Left cardiac atrium (tissue), 4 donors: ENCODE results near the gene SLC39A9. TPM values are rescaled to one million over a fixed set of nuclear protein-coding genes. Genes with fewer than 3 reads are reported as not detected.
"Not testable (repeated sequence)": the region's sequence is repeated elsewhere in the genome, so short reads cannot be mapped to it uniquely, and the experiment has no call there.

Experiments used
- ATAC-seq, 2 donors: fragments of 200-7000 bp; cut with Tn5 transposase; one replicate each; pipeline ENCODE4 v1.9.1; 2020; ENCODE audit warnings: mild to moderate bottlenecking in 2 of 2, moderate library complexity in 2 of 2
- DNase-seq: peaks from one replicate; pipeline ENCODE4 v3.0.0-alpha.2; 2020
- intact Hi-C, 2 donors: fragments of 100-400 bp; cut with DNase I; formaldehyde crosslinking; loops; one replicate each; pipeline versions ENCODE4 v1.14.1 to v1.15.1; 2022 to 2023
- total RNA-seq, 2 donors: library from RNA; stranded (reverse); fragmentation: NEBNext Ultra II Directional; extraction: Animal tissue kit (Norgen Biotek cat#: 25700); gene quantifications; one replicate each; pipeline ENCODE4 v1.2.1, GENCODE V29; 2021
- donor health status: DM: no; HTN: yes; CAD: no.
- donor health status: DM: no; HTN: yes; CAD: no; lungs with severe emphysema.
- donor health status: DM: yes; HTN: yes; CAD: no.
- donor health status: Dilated cardiomyopathy.

SLC39A9 gene
- total RNA-seq, 2 donors from 2014 or later: 25.7 to 36.0 TPM

DNA sequence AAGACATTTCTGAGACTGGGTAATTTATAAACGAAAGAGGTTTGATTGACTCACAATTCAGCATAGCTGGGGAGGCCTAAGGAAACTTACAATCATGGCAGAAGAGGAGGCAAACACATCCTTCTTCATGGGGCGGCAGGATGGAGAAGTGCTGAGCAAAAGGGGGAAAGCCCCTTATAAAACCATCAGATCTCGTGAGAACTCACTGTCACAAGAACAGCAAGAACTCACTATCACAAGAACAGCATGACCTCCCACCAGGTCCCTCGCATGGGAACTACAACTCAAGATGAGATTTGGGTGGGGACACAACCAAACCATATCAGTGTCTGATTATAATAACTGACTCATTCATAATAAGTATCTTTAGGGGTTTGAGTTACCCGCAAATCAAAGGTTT is 6.4 kb downstream of the SLC39A9 start:
- intact Hi-C loops: no loop called here
- ATAC-seq: no peak

DNA sequence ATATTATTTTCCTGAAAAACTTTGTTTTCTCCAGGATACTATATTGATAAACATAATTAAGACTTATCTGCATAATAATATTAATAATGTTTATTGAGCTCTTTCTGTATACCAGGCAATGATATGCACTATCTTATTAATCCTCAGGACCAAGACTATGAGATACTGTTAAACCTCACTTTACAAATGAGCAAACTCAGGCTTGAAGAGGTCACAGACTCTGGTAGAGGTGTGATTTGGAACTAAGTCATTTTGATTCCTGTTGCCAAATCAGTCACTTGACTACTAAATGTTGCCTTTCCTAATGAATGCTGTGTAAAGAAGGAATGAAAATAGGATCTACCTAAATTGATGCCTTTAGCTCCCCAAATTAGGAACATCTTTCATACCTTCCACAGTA is 7.3 kb downstream of the SLC39A9 start:
- intact Hi-C loops: no loop called here
- no peak for ATAC-seq

More for the DNA sequence above, 6.4 kb downstream of the SLC39A9 start:
- DNase-seq: no peak

DNA sequence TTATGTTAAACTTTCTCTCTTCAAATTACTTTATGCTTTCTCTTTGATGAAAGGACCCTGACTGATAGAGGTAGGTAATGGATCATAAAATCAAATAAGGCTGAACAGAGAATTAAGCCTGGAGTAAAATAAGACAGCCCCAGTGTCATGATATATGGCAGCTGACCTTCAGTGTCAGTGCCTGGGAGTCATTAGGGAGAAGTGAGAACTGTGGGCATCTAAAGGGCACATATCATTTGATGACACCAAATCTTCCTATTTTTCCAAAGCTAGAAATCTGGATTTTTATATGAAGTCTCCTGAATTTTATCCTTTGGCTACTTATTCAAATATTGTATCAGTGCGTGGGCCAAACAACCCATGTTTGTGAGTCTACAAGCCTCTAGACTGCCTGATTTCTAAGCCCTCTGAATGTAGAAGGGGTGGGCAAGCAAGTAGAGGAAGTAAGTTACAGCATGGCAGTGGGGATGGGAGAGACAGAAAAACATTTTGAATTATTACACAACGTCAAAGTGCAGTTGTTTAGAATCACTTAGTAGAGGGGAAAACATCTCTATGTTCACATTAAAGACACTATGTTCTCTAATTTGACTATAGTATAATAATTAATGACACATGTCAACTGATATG is 10.0 kb downstream of the SLC39A9 start:
- intact Hi-C loops: no loop called here
- ATAC-seq (no peak), DNase-seq (no peak)

More for the DNA sequence above, 7.3 kb downstream of the SLC39A9 start:
- no peak for DNase-seq

DNA sequence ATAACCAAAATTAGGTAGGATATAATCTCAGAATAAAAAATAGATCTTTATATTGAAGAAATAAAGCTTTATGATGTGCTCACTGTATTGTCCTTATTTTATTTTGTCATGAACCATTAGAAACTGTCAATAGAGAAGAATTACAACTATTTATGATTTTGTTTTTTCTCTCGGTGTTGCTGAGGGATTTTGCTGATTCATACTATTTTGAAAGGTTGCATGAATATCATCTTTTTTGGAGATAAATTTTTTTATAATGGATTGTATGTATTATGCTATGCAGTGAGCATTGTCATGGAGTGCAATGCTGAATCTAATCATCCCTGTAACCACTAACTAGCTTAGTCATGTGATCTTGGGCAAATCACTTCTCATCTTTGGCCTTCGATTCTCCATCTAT is 15.0 kb downstream of the SLC39A9 start:
- intact Hi-C loops: no loop called here
- DNase-seq: no peak
- ATAC-seq: no peak

DNA sequence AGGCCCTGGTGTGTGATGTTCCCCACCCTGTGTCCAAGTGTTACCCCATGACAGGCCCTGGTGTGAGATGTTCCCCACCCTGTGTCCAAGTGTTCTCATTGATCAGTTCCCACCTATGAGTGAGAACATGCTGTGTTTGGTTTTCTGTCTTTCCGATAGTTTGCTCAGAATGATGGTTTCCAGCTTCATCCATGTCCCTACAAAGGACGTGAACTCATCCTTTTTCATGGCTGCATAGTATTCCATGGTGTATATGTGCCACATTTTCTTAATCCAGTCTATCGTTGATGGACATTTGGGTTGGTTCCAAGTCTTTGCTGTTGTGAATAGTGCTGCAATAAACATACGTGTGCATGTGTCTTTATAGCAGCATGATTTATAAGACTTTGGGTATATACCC is 17.6 kb downstream of the SLC39A9 start:
- DNase-seq, intact Hi-C loops, ATAC-seq: not testable (repeated sequence)

DNA sequence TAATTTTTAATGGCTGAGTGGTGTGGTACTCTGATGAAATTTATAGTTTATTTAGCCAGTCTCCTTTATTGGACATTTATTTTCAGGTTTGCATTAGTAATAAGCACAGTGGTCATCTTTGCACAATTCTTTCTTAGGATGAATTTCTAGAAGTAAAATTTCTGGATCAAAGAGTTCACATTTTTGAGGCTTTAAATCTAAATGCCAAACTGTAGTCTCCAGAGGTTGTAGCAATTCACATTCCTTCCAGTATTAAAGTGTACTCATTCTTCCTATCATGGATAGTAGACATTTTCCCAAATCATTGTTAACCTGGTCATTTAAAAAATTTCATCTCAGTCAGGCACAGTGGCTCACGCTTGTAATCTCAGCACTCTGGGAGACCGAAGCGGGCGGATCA is 24.8 kb downstream of the SLC39A9 start:
- no peak for DNase-seq
- no peak for ATAC-seq
- intact Hi-C loops: no loop called here

DNA sequence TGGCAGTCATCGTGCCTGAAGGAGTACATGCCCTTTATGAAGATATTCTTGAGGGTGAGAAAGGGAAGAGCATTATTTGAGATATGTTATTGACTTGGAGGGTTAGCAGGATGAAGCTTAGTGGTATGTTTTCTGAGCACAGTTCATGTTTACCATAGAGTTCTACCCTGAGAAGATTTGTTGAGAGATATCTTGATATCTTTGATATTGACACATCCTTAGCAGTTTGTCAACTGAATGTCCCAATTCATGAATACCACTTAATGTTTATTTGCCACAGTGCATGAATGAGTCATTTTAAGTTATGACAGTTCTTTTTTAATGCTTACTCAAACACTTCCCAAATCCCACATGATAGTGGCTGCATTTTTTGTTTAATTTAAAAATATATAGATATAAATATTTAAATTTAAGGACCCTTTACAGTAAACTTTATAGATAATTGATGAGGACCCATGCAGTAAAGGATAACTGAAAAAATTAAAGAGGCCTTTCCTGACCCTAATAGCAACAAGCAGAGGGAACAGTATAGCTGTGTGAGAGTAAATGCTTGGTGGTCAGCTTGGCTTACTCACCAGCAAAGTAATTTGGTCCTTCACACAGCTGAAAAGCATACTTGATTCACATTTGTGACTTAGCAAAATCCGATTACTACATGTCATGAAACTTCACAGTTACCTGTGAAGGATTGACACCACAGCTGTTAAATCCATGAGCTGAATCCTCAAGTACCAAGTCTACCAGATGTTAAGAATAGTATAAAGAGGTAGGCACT is 25.8 kb downstream of the SLC39A9 start:
- no peak for ATAC-seq

DNA sequence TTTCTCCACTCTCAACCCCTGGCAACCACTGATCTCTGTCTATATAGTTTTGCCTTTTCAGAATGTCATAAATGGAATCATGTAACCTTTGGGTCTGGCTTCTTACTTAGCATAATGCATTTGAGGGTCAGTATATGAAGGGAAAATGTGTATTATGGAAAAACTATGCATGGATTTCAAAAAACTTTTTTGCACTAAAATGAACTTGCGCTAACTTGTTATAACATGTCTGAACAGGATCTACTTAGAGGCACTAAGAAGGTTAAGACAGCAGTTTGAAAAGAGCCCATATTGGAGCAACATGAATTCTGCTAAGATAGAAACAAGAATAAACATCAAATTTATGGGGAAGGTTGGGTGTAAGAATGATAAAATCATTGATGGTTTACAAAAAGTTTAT is 29.1 kb downstream of the SLC39A9 start:
- ATAC-seq: no peak
- intact Hi-C loops: no loop called here
- no peak for DNase-seq

More for the DNA sequence above, 25.8 kb downstream of the SLC39A9 start:
- DNase-seq: no peak
- intact Hi-C loops: no loop called here

DNA sequence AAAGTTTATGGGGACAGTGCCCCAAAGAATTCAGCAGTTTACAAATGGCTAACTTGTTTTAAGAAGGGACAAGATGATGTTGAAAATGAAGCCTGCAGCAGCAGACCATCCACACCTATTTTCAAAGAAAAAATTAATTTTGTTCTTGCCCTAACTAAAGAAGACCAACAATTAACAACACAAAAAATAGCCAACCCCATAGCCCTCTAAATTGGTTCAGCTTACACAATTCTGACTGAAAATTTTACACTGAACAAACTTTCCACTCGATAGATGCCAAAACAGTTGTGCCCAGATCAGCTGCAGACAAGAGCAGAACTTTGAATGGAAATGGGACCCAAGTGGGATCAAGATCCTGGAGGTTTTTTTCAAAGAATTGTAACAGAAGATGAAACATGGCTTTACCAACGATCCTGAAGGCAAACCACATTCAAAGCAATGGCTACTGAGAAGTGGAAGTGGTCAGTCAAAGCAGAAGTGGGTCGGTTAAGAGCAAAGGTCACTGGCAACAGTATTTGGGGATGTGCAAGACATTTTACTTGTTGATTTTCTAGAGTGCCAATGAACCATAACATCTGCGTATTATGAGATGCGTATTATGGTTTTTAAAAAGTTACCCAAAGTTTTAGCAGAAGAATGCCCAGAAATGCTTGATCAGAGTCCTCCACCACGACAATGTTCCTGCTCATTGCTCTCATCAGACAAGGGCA is 30.0 kb downstream of the SLC39A9 start:
- DNase-seq (no peak), ATAC-seq (no peak)
- intact Hi-C loops: no loop called here

DNA sequence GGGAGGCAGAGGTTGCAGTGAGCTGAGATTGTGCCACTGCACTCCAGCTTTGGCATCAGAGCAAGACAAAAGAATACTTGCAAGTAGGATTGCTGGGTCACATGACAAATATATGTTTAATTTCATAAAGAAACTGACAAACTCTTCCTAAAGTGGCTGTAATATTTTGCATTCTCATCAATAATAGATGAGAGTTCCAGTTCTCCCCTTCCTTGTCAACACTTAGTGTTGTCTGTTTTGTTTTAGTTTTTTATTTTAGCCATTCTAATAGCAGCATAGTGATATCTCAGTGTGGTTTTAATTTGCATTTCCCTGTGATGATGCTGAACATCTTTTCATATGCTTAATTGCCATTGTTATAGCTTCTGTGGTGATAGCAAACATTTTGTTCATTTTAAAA is 31.2 kb downstream of the SLC39A9 start:
- intact Hi-C loops: no loop called here
- DNase-seq: no peak
- ATAC-seq: no peak

DNA sequence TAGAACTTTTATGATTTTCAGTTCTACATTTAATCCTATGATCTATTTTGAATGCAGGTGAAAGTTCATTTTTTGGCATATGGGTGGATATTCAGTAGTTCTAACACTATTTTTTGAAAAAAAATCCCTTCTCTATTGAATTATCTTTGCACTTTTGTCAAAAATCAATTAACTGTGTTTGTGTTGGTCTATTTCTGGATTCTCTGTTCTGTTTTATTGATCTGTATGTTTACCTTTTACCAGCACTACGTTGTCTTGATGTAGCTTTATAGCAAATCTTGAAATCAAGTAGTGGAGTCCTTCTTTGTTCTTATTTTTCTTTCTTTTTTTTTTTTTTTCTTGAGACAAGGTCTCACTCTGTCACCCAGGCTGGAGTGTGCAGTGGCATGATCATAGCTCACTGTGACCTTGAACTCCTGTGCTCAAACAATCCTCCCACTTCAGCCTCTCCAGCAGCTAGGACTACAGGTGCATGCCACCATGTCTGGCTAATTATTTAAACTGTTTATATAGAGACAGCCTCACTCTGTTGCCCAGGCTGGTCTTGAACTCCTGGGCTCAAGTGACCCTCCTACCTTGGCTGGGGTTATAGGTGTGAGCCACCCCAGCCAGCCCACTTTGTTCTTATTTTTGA is 31.9 kb downstream of the SLC39A9 start:
- intact Hi-C loops: no loop called here
- ATAC-seq (no peak), DNase-seq (no peak)

DNA sequence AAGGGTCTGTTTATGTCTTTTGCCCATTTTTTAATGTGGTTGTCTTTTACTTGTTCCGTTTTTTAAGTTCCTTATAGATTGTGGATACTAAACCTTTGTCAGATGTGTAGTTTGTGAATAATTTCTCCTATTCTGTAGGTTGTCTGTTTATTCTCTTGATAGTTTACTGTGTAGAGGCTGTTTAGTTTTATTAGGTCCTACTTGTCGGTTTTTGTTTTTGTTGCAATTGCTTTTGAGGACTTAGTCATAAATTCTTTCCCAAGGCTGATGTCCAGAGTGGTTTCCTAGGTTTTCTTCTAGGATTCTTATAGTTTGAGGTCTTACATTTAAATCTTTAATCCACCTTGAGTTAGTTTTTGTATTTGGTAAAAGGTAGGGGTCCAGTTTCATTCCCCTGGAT is 33.9 kb downstream of the SLC39A9 start:
- DNase-seq (no peak), ATAC-seq (no peak)
- intact Hi-C loops: no loop called here

DNA sequence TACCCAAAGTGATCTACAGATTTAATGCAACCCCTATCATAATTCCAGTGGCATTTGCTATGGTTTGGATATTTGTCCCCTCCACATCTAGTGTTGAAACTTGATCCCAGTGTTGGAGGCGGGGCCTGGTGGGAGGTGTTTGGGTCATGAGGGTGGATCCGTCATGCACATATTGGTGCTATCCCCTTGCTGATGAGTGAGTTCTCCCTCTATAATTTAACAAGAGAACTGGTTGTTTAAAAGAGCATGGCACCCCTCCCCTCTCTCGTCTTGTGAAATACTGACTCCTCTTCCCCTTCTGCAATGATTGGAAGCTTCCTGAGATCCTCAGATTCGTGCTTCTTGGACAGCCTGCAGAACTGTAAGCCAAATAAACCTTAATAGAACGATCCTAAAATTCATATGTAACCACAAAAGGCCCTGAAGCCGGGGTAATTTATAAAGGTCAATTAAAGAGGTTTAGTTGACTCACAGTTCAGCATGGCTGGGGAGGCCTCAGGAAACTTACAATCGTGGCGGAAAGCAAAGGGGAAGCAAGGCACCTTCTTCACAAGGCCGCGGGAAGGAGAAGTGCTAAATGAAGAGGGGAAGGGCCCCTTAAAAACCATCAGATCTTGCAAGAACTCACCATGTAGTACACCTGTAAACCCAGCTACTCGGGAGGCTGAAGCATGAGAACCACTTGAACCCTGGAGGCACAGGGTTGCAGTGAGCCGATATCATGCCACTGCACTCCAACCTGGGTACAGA is 41.2 kb downstream of the SLC39A9 start:
- no peak for ATAC-seq
- DNase-seq: no peak
- intact Hi-C loops: no loop called here

DNA sequence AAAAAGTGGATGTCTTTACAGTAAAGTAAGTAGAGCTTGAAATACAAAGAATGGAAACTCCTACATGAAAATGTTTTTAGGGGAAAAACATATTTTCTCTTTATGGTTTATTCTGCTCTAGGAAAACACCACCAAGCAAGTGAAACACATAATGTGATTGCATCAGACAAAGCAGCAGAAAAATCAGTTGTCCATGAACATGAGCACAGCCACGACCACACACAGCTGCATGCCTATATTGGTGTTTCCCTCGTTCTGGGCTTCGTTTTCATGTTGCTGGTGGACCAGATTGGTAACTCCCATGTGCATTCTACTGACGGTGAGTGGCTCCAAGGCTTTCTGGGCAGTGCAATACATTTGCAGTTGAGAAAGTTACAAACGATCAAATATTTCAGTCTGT is 43.5 kb downstream of the SLC39A9 start:
- intact Hi-C loops: no loop called here
- ATAC-seq: no peak
- DNase-seq: no peak

DNA sequence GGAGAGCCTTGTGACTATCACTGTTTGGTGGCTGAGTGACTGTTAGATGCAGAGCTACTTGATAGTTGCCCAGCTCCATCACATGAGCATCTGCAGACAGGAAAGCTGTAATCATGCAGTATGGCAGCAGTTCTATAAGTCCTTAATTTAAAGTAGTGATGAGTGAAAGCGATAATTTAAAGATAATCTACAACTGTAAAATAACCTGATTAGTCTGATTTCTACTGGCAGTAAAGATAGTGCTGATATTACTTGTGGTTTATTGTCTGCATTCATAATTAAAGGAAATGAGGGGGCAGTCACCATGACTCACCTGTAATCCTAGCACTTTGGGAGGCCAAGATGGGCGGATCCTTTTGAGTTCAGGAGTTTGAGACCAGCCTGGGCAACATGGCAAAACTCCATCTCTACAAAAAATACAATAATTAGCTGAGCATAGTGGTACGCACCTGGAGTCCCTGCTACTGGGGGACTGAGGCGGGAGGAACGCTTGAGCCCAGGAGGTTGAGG is 44.9 kb downstream of the SLC39A9 start:
- ATAC-seq (no peak), DNase-seq (no peak)
- intact Hi-C loops: no loop called here

DNA sequence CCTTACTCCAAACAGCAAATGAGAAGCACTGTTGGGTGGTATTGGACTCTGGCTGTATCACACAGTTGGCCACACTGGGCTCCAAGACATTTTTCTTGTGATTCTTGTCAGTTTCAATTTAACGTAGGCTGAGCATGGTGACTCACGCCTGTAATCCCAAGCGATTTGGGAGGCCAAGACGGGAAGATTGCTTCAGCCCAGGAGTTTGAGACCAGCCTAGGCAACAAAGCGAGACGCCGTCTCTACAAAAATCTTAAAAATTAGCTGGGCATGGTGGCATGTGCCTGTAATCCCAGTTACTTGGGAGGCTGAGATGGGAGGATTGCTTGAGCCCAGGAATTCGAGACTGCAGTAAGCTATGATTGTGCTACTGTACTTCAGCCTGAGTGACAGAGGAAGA is 50.7 kb downstream of the SLC39A9 start:
- intact Hi-C loops: no loop called here
- DNase-seq (no peak), ATAC-seq (no peak)

DNA sequence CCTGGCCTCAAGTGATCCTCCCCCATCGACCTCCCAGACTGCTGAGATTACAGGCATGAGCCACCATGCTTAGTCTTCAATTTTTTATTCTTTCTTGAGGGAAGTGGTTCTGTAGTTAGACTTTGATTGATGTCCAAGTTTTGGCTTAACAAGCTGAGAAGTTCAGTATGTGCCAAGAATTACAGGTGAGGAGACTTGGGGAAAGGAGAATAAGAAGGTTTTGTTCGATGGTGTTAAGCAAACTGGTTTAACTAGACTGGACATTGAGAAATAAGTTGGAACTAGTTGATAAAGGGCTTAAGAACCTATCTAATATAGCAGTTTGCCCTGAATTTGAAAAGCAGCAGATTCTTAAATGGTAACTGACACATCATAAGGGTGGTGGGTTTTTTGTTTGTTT is 53.4 kb downstream of the SLC39A9 start:
- ATAC-seq: no peak
- intact Hi-C loops: loop anchor here in 1 of 2 donors (10.0 kb wide), 1 partner anchor 207 kb away; no protein-coding TSS in a partner anchor
- DNase-seq: no peak

DNA sequence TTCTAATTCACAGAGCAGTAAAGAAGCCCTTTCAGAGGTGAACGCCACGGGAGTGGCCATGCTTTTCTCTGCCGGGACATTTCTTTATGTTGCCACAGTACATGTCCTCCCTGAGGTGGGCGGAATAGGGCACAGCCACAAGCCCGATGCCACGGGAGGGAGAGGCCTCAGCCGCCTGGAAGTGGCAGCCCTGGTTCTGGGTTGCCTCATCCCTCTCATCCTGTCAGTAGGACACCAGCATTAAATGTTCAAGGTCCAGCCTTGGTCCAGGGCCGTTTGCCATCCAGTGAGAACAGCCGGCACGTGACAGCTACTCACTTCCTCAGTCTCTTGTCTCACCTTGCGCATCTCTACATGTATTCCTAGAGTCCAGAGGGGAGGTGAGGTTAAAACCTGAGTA is 59.9 kb downstream of the SLC39A9 start:
- intact Hi-C loops: loop anchor here in 1 of 2 donors (10.0 kb wide), 1 partner anchor 214 kb away; no protein-coding TSS in a partner anchor
- ATAC-seq: no peak

DNA sequence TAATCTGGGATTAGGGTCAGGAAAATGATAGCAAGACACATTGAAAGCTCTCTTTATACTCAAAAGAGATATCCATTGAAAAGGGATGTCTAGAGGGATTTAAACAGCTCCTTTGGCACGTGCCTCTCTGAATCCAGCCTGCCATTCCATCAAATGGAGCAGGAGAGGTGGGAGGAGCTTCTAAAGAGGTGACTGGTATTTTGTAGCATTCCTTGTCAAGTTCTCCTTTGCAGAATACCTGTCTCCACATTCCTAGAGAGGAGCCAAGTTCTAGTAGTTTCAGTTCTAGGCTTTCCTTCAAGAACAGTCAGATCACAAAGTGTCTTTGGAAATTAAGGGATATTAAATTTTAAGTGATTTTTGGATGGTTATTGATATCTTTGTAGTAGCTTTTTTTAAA is 60.6 kb downstream of the SLC39A9 start:
- ATAC-seq: no peak
- intact Hi-C loops: loop anchor here in 1 of 2 donors (10.0 kb wide), 1 partner anchor 214 kb away; no protein-coding TSS in a partner anchor
- no peak for DNase-seq

More for the DNA sequence above, 59.9 kb downstream of the SLC39A9 start:
- no peak for DNase-seq
